ENCODE results near the gene TOP1. TPM values are rescaled to one million over a fixed set of nuclear protein-coding genes. Genes with fewer than 3 reads are reported as not detected.

Gene TOP1
- total RNA-seq, 2 donors from 2014 or later, result 19.7 to 21.2 TPM

DNA sequence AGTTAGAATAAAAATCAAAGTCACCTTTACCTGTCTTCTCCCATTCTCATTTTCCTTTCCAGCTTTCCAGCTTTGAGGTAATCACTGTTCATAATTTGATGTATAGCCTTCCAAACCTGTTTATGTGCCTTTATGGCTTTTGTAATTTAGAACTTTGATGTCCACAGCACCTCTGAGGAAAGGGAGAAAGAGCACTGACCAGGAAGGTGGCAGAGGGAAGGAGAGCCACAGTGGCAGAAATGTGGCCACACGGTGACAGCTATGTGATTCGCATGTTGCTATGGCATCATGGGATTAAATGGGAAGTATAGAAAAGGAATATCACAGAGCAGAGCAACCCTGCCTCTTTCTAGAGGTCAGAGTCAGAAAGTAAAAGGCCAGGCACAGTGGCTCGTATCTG is 57.0 kb downstream of the TOP1 start:
- Histone ChIP-seq H3K9me3 (no peaks in the 10 kb centered on the region), H3K27me3 (no peaks in the 10 kb centered on the region), H3K4me1 (no peaks in the 10 kb centered on the region), H3K4me3 (no peak overlapping the region), H3K36me3 (peaks cover 39% of the 10 kb centered on the region), H3K27ac (no peak overlapping the region)
- no peak for DNase-seq (ENCODE audit: low spot score)
- TF ChIP-seq, protein P1, sequence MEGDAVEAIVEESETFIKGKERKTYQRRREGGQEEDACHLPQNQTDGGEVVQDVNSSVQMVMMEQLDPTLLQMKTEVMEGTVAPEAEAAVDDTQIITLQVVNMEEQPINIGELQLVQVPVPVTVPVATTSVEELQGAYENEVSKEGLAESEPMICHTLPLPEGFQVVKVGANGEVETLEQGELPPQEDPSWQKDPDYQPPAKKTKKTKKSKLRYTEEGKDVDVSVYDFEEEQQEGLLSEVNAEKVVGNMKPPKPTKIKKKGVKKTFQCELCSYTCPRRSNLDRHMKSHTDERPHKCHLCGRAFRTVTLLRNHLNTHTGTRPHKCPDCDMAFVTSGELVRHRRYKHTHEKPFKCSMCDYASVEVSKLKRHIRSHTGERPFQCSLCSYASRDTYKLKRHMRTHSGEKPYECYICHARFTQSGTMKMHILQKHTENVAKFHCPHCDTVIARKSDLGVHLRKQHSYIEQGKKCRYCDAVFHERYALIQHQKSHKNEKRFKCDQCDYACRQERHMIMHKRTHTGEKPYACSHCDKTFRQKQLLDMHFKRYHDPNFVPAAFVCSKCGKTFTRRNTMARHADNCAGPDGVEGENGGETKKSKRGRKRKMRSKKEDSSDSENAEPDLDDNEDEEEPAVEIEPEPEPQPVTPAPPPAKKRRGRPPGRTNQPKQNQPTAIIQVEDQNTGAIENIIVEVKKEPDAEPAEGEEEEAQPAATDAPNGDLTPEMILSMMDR (IDR thresholded peaks at IDR 0.05), result no peak

DNA sequence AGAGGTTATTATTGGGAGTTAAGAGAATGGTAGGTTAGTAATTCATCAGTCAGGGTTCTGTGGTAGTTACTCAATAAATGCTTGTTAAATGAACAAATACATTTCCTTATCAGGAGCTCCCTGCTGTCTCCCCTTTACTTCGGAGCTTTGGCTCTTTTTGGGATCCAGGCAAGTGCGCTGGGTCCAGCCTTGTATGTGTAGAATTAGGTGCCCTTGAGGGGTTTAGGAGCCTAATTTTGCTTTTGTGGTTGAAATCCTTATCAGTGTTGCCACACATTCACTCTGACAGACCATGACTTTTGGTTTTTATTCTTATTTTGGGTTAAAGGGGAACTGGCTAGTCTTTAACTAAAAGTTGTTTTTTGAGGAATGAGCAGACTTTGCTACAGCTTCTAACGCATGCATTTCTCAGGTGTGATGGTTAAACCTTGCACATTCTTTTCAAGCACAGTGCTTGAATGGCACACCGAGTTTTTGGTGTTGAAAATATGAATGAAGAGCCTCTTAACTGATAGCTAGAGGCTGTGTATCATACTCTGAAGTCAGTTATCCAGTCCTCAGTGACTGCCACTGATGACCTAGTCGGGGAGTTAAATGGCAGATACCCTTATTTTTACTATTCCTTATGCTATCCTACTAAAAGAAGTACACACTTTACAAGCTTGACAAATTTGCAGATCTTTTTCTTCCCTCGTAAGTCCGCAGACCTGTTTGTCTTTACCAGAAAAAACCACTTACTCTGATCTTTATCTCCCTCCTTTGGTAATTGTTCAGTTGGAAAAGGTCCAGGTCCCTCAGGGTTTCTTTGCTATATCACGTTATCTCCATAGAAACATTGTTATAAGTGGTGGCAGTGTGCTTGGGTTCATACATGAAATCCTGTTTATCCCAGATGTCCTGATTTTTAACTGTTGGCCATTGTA is 58.0 kb downstream of the TOP1 start:
- H3K36me3 ChIP-seq, result peaks cover 32% of the 10 kb centered on the region

DNA sequence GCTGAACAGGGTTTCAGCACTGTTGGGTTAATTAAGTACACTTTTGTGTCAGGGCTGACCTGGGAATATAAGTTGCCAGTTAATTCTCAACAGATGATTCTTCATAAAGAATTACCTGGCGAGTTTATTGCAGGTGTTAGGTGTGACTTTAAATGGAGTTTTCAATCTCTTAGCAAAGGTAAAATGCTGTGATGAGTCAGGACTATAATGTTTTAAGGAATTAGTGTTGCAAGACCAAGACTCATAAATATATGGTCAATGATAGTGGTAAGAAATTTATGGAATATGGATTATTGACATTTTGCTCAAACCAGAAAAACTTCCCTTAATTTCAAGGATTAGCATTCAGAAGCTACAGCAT is 58.7 kb downstream of the TOP1 start:
- Histone ChIP-seq H3K4me3 (no peak overlapping the region), H3K27me3 (no peaks in the 10 kb centered on the region), H3K27ac (no peak overlapping the region), H3K9me3 (no peaks in the 10 kb centered on the region), H3K36me3 (peaks cover 32% of the 10 kb centered on the region), H3K4me1 (no peaks in the 10 kb centered on the region)
- TF ChIP-seq, protein P1 (IDR thresholded peaks at IDR 0.05), result no peak
- no peak for DNase-seq (ENCODE audit: low spot score)

More for the DNA sequence above, 58.0 kb downstream of the TOP1 start:
- TF ChIP-seq, protein P1 (IDR thresholded peaks at IDR 0.05), result no peak
- Histone ChIP-seq H3K27ac (no peak overlapping the region), H3K27me3 (no peaks in the 10 kb centered on the region), H3K9me3 (no peaks in the 10 kb centered on the region), H3K4me1 (no peaks in the 10 kb centered on the region), H3K4me3 (no peak overlapping the region)
- DNase-seq (ENCODE audit: low spot score), result no peak

DNA sequence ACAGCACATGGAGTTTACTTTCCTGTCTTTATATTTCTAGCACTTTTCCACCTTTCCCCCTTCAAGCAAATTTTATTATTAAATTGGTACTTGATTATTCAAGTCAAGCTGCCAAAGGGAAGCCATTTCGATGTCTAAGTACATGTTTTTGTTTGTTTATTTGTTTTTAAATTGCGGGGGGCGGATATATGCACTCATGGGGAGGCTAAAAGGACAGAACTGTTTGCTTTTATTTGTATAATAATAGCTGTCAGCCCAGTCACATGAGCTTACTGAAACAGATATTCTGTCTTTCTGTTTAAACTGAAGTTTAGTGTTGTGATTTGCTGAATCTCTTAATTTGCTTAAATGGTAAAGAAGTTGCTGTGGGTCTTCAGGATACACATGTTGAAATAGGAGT is 59.2 kb downstream of the TOP1 start:
- Histone ChIP-seq H3K4me3 (no peak overlapping the region), H3K36me3 (peaks cover 32% of the 10 kb centered on the region), H3K4me1 (no peaks in the 10 kb centered on the region), H3K27me3 (no peaks in the 10 kb centered on the region), H3K27ac (no peak overlapping the region), H3K9me3 (no peaks in the 10 kb centered on the region)
- no peak for DNase-seq (ENCODE audit: low spot score)
- TF ChIP-seq, protein P1 (IDR thresholded peaks at IDR 0.05), result no peak

GRCh38 chr20:41089555-41089954 is 60.9 kb downstream of the TOP1 start:
- Histone ChIP-seq H3K4me1 (no peaks in the 10 kb centered on the region), H3K36me3 (peaks cover 41% of the 10 kb centered on the region), H3K27ac (no peak overlapping the region), H3K4me3 (no peak overlapping the region), H3K9me3 (no peaks in the 10 kb centered on the region), H3K27me3 (no peaks in the 10 kb centered on the region)
- TF ChIP-seq, protein P1 (IDR thresholded peaks at IDR 0.05), result no peak
- DNase-seq (ENCODE audit: low spot score), result no peak
